Measurements from ENCODE around the gene ZNF541. TPM values are rescaled to one million over a fixed set of nuclear protein-coding genes. Genes with fewer than 3 reads are reported as not detected.
"Not testable (repeated sequence)": the region's sequence is repeated elsewhere in the genome, so short reads cannot be mapped to it uniquely, and the experiment has no call there.

The ZNF541 gene
- total and polyA plus RNA-seq, 4 donors: 0.12 to 0.52 (median 0.24) TPM; not detected in 1

DNA sequence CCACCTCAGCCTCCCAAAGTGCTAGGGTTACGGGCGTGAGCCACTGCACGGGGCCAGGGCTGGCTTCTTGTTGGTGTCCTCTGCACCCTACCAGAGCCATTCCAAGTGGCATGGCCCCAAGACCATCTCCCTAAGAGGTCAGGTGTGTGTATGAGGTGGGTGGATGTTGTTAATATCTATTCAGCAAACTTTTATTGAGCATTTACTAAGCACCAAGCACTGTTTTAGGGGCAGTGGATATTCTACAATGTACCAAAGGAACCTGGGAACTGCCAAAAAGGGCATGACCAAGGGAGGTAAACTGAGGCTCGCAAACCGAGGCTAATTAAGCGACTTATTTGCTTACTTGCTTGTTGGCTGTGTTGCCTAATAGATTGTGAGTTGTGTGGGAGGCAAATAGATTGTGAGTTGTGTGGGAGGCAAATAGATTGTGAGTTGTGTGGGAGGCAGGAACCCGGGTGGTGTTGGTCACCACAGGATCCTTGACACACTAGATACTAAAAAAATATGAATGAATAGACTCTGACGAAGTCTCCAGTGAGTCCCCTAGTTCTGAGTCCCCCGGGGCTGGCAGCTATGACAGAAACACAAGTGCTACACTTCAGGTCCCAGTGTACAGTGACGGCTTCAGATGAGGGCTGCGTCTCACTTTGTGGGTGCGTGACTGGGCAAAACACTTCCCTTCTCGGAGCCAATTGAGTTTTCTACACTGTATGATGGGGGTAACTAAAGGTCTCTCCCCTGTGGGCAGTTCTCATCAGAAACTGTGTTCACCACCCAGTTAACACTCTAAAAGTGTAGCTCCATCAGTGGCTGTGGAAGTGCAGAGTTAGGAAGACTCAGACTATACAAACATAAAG, 31.0 kb upstream of the ZNF541 start:
- no peaks in the 10 kb centered on the region for H3K36me3 ChIP-seq (ENCODE audit: control insufficient read depth in 4 of 4, insufficient read depth in 4 of 4, low read length in 4 of 4)
- no peak for TF ChIP-seq CTCF (IDR thresholded peaks at IDR 0.05; ENCODE audit: control extremely low read depth, extremely low read depth)
- H3K9ac ChIP-seq (ENCODE audit: insufficient read depth in 1 of 2, low read length in 2 of 2): no peak overlapping the region
- ATAC-seq (ENCODE audit: insufficient read depth, low FRiP score): no peak
- H3K27me3 ChIP-seq (ENCODE audit: control insufficient read depth in 3 of 3, insufficient read depth in 3 of 3, low read length in 2 of 3): no peaks in the 10 kb centered on the region
- H3K4me3 ChIP-seq: no peak overlapping the region
- 58 to 67% methylated on average over 13 of the region's 13 CpGs for WGBS, 2 donors
- H3K4me1 ChIP-seq (ENCODE audit: control insufficient read depth in 5 of 5, insufficient read depth in 5 of 5, low read length in 5 of 5): peaks cover 0 to 11% (median 2%) of the 10 kb centered on the region in 5 donors
- no peaks in the 10 kb centered on the region for H3K9me3 ChIP-seq (ENCODE audit: control insufficient read depth in 4 of 4, insufficient read depth in 3 of 4, low read length in 3 of 4)
- no peak for DNase-seq
- no peak overlapping the region for H3K27ac ChIP-seq (ENCODE audit: low read depth in 1 of 2, low read length in 1 of 2)

- H3K9ac ChIP-seq (ENCODE audit: insufficient read depth in 1 of 2, low read length in 2 of 2): no peak overlapping the region
- no peaks in the 10 kb centered on the region for H3K27me3 ChIP-seq (ENCODE audit: control insufficient read depth in 3 of 3, insufficient read depth in 3 of 3, low read length in 2 of 3)
- peak overlapping the region in 1 of 2 donors; percentile 91 for H3K27ac ChIP-seq (ENCODE audit: low read depth in 1 of 2, low read length in 1 of 2)
- TF ChIP-seq CTCF (IDR thresholded peaks at IDR 0.05; ENCODE audit: control extremely low read depth, extremely low read depth): no peak
- H3K4me3 ChIP-seq: no peak overlapping the region
- H3K36me3 ChIP-seq (ENCODE audit: control insufficient read depth in 4 of 4, insufficient read depth in 4 of 4, low read length in 4 of 4): no peaks in the 10 kb centered on the region
- peaks cover 0 to 14% (median 0%) of the 10 kb centered on the region in 5 donors for H3K4me1 ChIP-seq (ENCODE audit: control insufficient read depth in 5 of 5, insufficient read depth in 5 of 5, low read length in 5 of 5)
- DNase-seq (no peak), ATAC-seq (ENCODE audit: insufficient read depth, low FRiP score) (no peak)
- no peaks in the 10 kb centered on the region for H3K9me3 ChIP-seq (ENCODE audit: control insufficient read depth in 4 of 4, insufficient read depth in 3 of 4, low read length in 3 of 4)
- 75 to 78% methylated on average over 17 of the region's 17 CpGs for WGBS, 2 donors
Observed at GRCh38 chr19:47601180-47601904, 28.4 kb upstream of the ZNF541 start.

GRCh38 chr19:47600246-47601179, 27.6 kb upstream of the ZNF541 start:
- Histone ChIP-seq H3K4me1 (ENCODE audit: control insufficient read depth in 5 of 5, insufficient read depth in 5 of 5, low read length in 5 of 5) (peaks cover 0 to 14% (median 0%) of the 10 kb centered on the region in 5 donors), H3K4me3 (peak overlapping the region; percentile 15), H3K27me3 (ENCODE audit: control insufficient read depth in 3 of 3, insufficient read depth in 3 of 3, low read length in 2 of 3) (no peaks in the 10 kb centered on the region), H3K9ac (ENCODE audit: insufficient read depth in 1 of 2, low read length in 2 of 2) (peak overlapping the region in 1 of 2 donors; percentile 65), H3K9me3 (ENCODE audit: control insufficient read depth in 4 of 4, insufficient read depth in 3 of 4, low read length in 3 of 4) (no peaks in the 10 kb centered on the region), H3K36me3 (ENCODE audit: control insufficient read depth in 4 of 4, insufficient read depth in 4 of 4, low read length in 4 of 4) (no peaks in the 10 kb centered on the region), H3K27ac (ENCODE audit: low read depth in 1 of 2, low read length in 1 of 2) (peak overlapping the region; percentile 91 to 92)
- peak; percentile 98 for ATAC-seq (ENCODE audit: insufficient read depth, low FRiP score)
- no peak for TF ChIP-seq CTCF (IDR thresholded peaks at IDR 0.05; ENCODE audit: control extremely low read depth, extremely low read depth)
- DNase-seq: peak; percentile 99
- 3 to 4% methylated on average over 77 of the region's 77 CpGs for WGBS, 2 donors

- Histone ChIP-seq H3K27ac (ENCODE audit: low read depth in 1 of 2, low read length in 1 of 2) (peak overlapping the region; percentile 70 to 83), H3K9ac (ENCODE audit: insufficient read depth in 1 of 2, low read length in 2 of 2) (peak overlapping the region in 1 of 2 donors; percentile 42), H3K4me3 (peak overlapping the region; percentile 11), H3K4me1 (ENCODE audit: control insufficient read depth in 5 of 5, insufficient read depth in 5 of 5, low read length in 5 of 5) (peaks cover 0 to 14% (median 0%) of the 10 kb centered on the region in 5 donors)
- H3K9me3 ChIP-seq (ENCODE audit: control insufficient read depth in 4 of 4, insufficient read depth in 3 of 4, low read length in 3 of 4); DNase-seq; H3K27me3 ChIP-seq (ENCODE audit: control insufficient read depth in 3 of 3, insufficient read depth in 3 of 3, low read length in 2 of 3); ATAC-seq (ENCODE audit: insufficient read depth, low FRiP score); H3K36me3 ChIP-seq (ENCODE audit: control insufficient read depth in 4 of 4, insufficient read depth in 4 of 4, low read length in 4 of 4): not testable (repeated sequence)
- 33 to 38% methylated on average over 25 of the region's 25 CpGs for whole genome bisulfite sequencing, 2 donors
Observed at GRCh38 chr19:47599671-47600245, 26.8 kb upstream of the ZNF541 start.
